Testis (tissue), 2 donors: ENCODE data around the gene TNRC6B.

Experiments
- CTCF ChIP-seq, 3 experiments: fragments of 450-650 bp in 2 of 3; fragments of 200-600 bp in 1 of 3; sonication (generic) in 1 of 3; IDR thresholded peaks; one replicate each; pipeline ENCODE4 v1.5.1; 2016 to 2019; ENCODE audit warnings: antibody characterized with exemption in 3 of 3, mild to moderate bottlenecking in 2 of 3, moderate library complexity in 1 of 3
- POLR2A ChIP-seq: fragments of 450-650 bp; IDR thresholded peaks from one replicate; pipeline ENCODE4 v1.6.1; 2017; ENCODE audit warnings: antibody characterized with exemption, mild to moderate bottlenecking, moderate library complexity

- TF ChIP-seq CTCF (IDR thresholded peaks at IDR 0.05) (no peak), POLR2A (no peak)
Measured at GRCh38 chr22:40199852-40200251, 22.1 kb downstream of the TNRC6B start.
